HepG2 (cell line): ENCODE results near the gene ENO1.
A peak's percentile ranks its signal among the peaks of the same experiment; 100 is the strongest.

Source experiments
- CREB1 ChIP-seq, 2 experiments: fragments of 450-650 bp in 1 of 2; IDR thresholded peaks; 2 replicates each; pipeline ENCODE4 v1.6.1; 2016 to 2017; ENCODE audit warnings: control low read depth in 1 of 2, mild to moderate bottlenecking in 1 of 2, missing compliant biosample characterization in 1 of 2, missing genetic modification characterization in 1 of 2
- CTCF ChIP-seq: sonication (generic); formaldehyde crosslinking; IDR thresholded peaks from 2 replicates; pipeline ENCODE4 v1.5.0; 2020; ENCODE audit warnings: mild to moderate bottlenecking, missing genetic modification reagents, moderate library complexity
- EP300 ChIP-seq, 3 experiments: sonication (generic) in 1 of 3; formaldehyde crosslinking in 1 of 3; IDR thresholded peaks; 2 replicates each; pipeline versions ENCODE4 v1.5.1 to v1.6.1; 2011 to 2020; ENCODE audit warnings: low read depth in 2 of 3, low read length in 2 of 3, borderline replicate concordance in 1 of 3, improper control_type of control experiment in 1 of 3, mild to moderate bottlenecking in 1 of 3, missing genetic modification reagents in 1 of 3, moderate library complexity in 1 of 3
- IRX3 ChIP-seq: sonication (generic); formaldehyde crosslinking; IDR thresholded peaks from 2 replicates; pipeline ENCODE4 v1.8.1; 2023; ENCODE audit warnings: mild to moderate bottlenecking, low read depth, missing genetic modification reagents, borderline replicate concordance
- MAFK ChIP-seq, 2 experiments: IDR thresholded peaks in 1 of 2; conservative IDR thresholded peaks in 1 of 2; 2 replicates each; pipeline ENCODE4 v1.6.1; 2011; ENCODE audit warnings: improper control_type of control experiment in 2 of 2, low read length in 2 of 2
- NFIC ChIP-seq: IDR thresholded peaks from 2 replicates; pipeline ENCODE4 v1.6.1; 2012; ENCODE audit warnings: mild to moderate bottlenecking, low read length, inconsistent platforms
- NR2F2 ChIP-seq: IDR thresholded peaks from 2 replicates; pipeline ENCODE4 v1.6.1; 2012; ENCODE audit warnings: low read depth, inconsistent platforms, borderline replicate concordance
- SKIL ChIP-seq: sonication (generic); formaldehyde crosslinking; IDR thresholded peaks from 2 replicates; pipeline ENCODE4 v1.8.0; 2022; ENCODE audit warnings: missing genetic modification reagents, mild to moderate bottlenecking, moderate library complexity, borderline replicate concordance
- SNAPC5 ChIP-seq: sonication (generic); formaldehyde crosslinking; IDR thresholded peaks from 2 replicates; pipeline ENCODE4 v1.8.1; 2023; ENCODE audit warnings: mild to moderate bottlenecking, missing genetic modification reagents, borderline replicate concordance
- U2AF1 ChIP-seq: fragments of 200-400 bp; formaldehyde crosslinking; optimal IDR thresholded peaks from 2 replicates; pipeline ENCODE3; 2017; ENCODE audit warnings: mild to moderate bottlenecking, low read depth, low read length
- ZFP90 ChIP-seq: sonication (generic); formaldehyde crosslinking; IDR thresholded peaks from 2 replicates; pipeline ENCODE4 v1.8.0; 2022; ENCODE audit warnings: missing genetic modification reagents, mild to moderate bottlenecking, inconsistent platforms, borderline replicate concordance

GRCh38 chr1:8879922-8880676 lies 1.6 kb upstream of the ENO1 start:
- TF ChIP-seq NR2F2 (0 out of 2 replicates have a peak, but pooled peaks have one; percentile 32), SNAPC5 (CRISPR knock-in tag) (no peak), ZFP90 (no peak), CTCF (CRISPR knock-in tag) (peak; percentile 25; the same call in 1 of the 2 replicates), U2AF1 (no peak), IRX3 (CRISPR knock-in tag) (no peak), SKIL (CRISPR knock-in tag) (no peak), EP300 (IDR thresholded peaks at IDR 0.05; ENCODE audit: low read depth in 2 of 2, low read length in 2 of 2) (0 out of 4 replicates have a peak, but pooled peaks of 1 of the 2 experiments have one; percentile 52), EP300 (CRISPR knock-in tag; IDR thresholded peaks at IDR 0.05; ENCODE audit: borderline replicate concordance) (no peak), MAFK (conservative IDR thresholded peaks at IDR 0.05 in 1 of 2, IDR thresholded peaks at IDR 0.05 in 1 of 2; ENCODE audit: low read length in 2 of 2) (peak in 1 of 2 experiments; percentile 0; a peak in 1 of 4 replicates), NFIC (no peak), CREB1 (IDR thresholded peaks at IDR 0.05) (no peak), CREB1 (CRISPR knock-in tag; IDR thresholded peaks at IDR 0.05) (peak; percentile 67)
